Glutamatergic neuron (in vitro differentiated cells): ENCODE data around the gene ALDH8A1. TPM values are rescaled to one million over a fixed set of nuclear protein-coding genes. Genes with fewer than 3 reads are reported as not detected.

Experiments
- DNase-seq: peaks from one replicate; pipeline ENCODE4 v3.0.0; 2022
- H3K27ac Mint-ChIP-seq: one replicate; pipeline ENCODE4 v1.8.0; 2020; ENCODE audit warnings: mild to moderate bottlenecking, mixed read lengths, inconsistent platforms; ENCODE audit not compliant: unreplicated experiment
- H3K27me3 Mint-ChIP-seq: one replicate; pipeline ENCODE4 v1.8.0; 2020; ENCODE audit warnings: mild to moderate bottlenecking, moderate library complexity, mixed read lengths, inconsistent platforms; ENCODE audit not compliant: unreplicated experiment
- H3K36me3 Mint-ChIP-seq: one replicate; pipeline ENCODE4 v1.8.0; 2020; ENCODE audit warnings: mild to moderate bottlenecking, mixed read lengths, inconsistent platforms; ENCODE audit not compliant: unreplicated experiment
- H3K4me1 Mint-ChIP-seq: one replicate; pipeline ENCODE4 v1.8.0; 2020; ENCODE audit warnings: mild to moderate bottlenecking, low read depth, mixed read lengths, inconsistent platforms; ENCODE audit not compliant: unreplicated experiment
- H3K4me3 Mint-ChIP-seq: one replicate; pipeline ENCODE4 v1.8.0; 2020; ENCODE audit warnings: mild to moderate bottlenecking, mixed read lengths, inconsistent platforms; ENCODE audit not compliant: unreplicated experiment
- H3K9me3 Mint-ChIP-seq: one replicate; pipeline ENCODE4 v1.8.0; 2020; ENCODE audit warnings: mild to moderate bottlenecking, moderate library complexity, mixed read lengths, inconsistent platforms; ENCODE audit not compliant: unreplicated experiment
- CTCF ChIP-seq: fragments of 200-600 bp; sonication (generic); IDR thresholded peaks from one replicate; pipeline ENCODE4 v1.5.0; 2021; ENCODE audit not compliant: partially characterized antibody, unreplicated experiment
- total RNA-seq: library from RNA; stranded (reverse); fragmentation: NEBNext Ultra II Directional; extraction: Animal tissue kit (Norgen Biotek cat#: 25700); gene quantifications from one replicate; pipeline ENCODE4 v1.2.1, GENCODE V29; 2021; ENCODE audit not compliant: unreplicated experiment

ALDH8A1 gene
- total RNA-seq, 1 donor from 2014 or later = 1.8 TPM

- peak overlapping the region; percentile 4 for H3K4me3 Mint-ChIP-seq
- H3K9me3 Mint-ChIP-seq = no peaks in the 10 kb centered on the region
- H3K4me1 Mint-ChIP-seq = peaks cover 16% of the 10 kb centered on the region
- no peak for DNase-seq
- peaks cover 4% of the 10 kb centered on the region for H3K36me3 Mint-ChIP-seq
- H3K27me3 Mint-ChIP-seq = peaks cover 5% of the 10 kb centered on the region
- no peak for TF ChIP-seq CTCF
- no peak overlapping the region for H3K27ac Mint-ChIP-seq
These were observed 13.0 kb downstream of the ALDH8A1 start for GRCh38 chr6:134936931-134937330.

DNA sequence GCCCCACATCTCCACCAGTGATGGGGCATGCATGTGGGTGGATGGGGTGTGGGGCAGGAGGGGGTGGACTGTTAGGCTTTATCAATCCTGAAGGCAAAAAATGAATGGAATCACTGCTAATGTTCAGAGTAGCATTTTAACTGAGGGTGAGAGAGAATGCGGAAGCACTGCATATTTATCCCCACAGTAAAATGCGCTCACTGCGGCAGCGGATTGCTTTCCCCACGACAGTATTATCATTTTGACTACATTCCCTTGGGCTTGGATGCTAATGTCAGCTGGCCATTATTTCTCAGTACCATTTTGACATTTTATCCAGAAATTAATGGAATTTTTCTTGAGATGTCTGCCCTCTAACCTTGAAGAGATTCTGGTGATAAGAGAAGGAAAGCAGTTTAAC lies 13.4 kb downstream of the ALDH8A1 start:
- TF ChIP-seq CTCF = no peak
- Mint-ChIP-seq H3K36me3 (peaks cover 4% of the 10 kb centered on the region), H3K9me3 (no peaks in the 10 kb centered on the region), H3K4me3 (no peak overlapping the region), H3K4me1 (peaks cover 16% of the 10 kb centered on the region), H3K27ac (no peak overlapping the region), H3K27me3 (peaks cover 5% of the 10 kb centered on the region)
- DNase-seq = no peak

DNA sequence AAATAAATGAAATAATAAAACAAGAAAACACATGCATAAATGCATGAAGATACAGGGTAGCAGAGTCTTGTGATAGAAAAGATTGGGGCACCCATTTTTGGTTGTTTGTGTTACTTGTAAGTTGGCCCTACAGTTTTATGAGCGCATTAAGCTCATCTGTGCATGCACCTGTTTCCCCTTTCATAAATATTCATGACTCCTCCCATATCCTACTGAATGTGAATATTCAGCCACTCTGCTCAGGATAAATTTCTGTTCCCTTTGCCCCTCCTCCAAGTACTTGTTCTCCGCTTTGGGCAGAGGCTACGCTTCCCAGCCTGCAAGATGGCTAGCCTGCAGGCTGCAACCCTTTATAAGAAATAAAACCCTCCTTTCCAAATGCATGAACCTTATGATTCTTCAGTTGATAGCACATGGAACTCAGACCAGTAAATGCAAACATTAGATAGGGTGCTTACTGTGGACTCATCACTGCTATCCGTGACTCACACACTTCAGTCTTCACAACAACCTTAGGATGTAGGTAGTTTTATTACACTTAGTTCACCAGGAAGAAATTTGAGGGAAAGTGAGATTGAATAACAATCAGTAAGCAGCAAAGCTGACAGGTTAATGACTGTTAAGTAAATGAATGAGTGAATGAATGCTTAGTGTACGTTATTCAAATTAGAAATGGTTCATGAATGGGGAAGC lies 15.0 kb downstream of the ALDH8A1 start:
- no peak for TF ChIP-seq CTCF
- Mint-ChIP-seq H3K27ac (no peak overlapping the region), H3K27me3 (peaks cover 5% of the 10 kb centered on the region), H3K4me3 (no peak overlapping the region), H3K9me3 (no peaks in the 10 kb centered on the region), H3K4me1 (peaks cover 16% of the 10 kb centered on the region), H3K36me3 (peaks cover 4% of the 10 kb centered on the region)
- no peak for DNase-seq

- no peak overlapping the region for H3K4me3 Mint-ChIP-seq
- TF ChIP-seq CTCF = no peak
- H3K9me3 Mint-ChIP-seq = no peaks in the 10 kb centered on the region
- peaks cover 4% of the 10 kb centered on the region for H3K36me3 Mint-ChIP-seq
- H3K27ac Mint-ChIP-seq = no peak overlapping the region
- peaks cover 5% of the 10 kb centered on the region for H3K27me3 Mint-ChIP-seq
- peaks cover 12% of the 10 kb centered on the region for H3K4me1 Mint-ChIP-seq
- DNase-seq = no peak
These were observed 17.1 kb downstream of the ALDH8A1 start for GRCh38 chr6:134932535-134933470.

- no peak for DNase-seq
- peaks cover 6% of the 10 kb centered on the region for H3K4me1 Mint-ChIP-seq
These were observed 17.8 kb downstream of the ALDH8A1 start for GRCh38 chr6:134932098-134932497.

More at GRCh38 chr6:134932098-134932497, 17.8 kb downstream of the ALDH8A1 start:
- no peak for TF ChIP-seq CTCF
- peaks cover 5% of the 10 kb centered on the region for H3K27me3 Mint-ChIP-seq
- H3K27ac Mint-ChIP-seq = no peak overlapping the region
- no peaks in the 10 kb centered on the region for H3K9me3 Mint-ChIP-seq
- peaks cover 4% of the 10 kb centered on the region for H3K36me3 Mint-ChIP-seq
- no peak overlapping the region for H3K4me3 Mint-ChIP-seq
